Naive thymus-derived CD4-positive, alpha-beta T cell (primary cell): ENCODE measurements around the gene ZNF185. TPM values are rescaled to one million over a fixed set of nuclear protein-coding genes. Genes with fewer than 3 reads are reported as not detected.

Source experiments
- ATAC-seq: fragments of 150-1000 bp; cut with Tn5 transposase; 2 replicates; pipeline ENCODE4 v1.10.0; 2021; ENCODE audit warnings: mild to moderate bottlenecking, moderate library complexity
- CTCF ChIA-PET: fragments of 350-600 bp; sonication (Branson Sonifier 250); formaldehyde crosslinking; loops from one replicate; lab custom pipeline; 2021; ENCODE audit warnings: antibody characterized with exemption; lab: Charles Lee
- POLR2A ChIA-PET: fragments of 350-600 bp; sonication (Branson Sonifier 250); formaldehyde crosslinking; loops from one replicate; lab custom pipeline; 2021; ENCODE audit warnings: antibody characterized with exemption, inconsistent platforms; lab: Charles Lee
- DNase-seq, 9 donors: peaks; one replicate each; pipeline versions ENCODE4 v3.0.0 to v3.0.0-alpha.2; 2020 to 2022; ENCODE audit warnings: mixed read lengths in 1 of 9
- H3K27ac ChIP-seq: one replicate; pipeline ENCODE4 v1.7.0; 2013; ENCODE audit warnings: mild to moderate bottlenecking, low read depth, low read length, moderate library complexity
- H3K27me3 ChIP-seq, 2 donors: one replicate each; pipeline ENCODE4 v1.7.0; 2013; ENCODE audit warnings: low read length in 2 of 2, mild to moderate bottlenecking in 2 of 2, moderate library complexity in 2 of 2; ENCODE audit not compliant: control insufficient read depth in 2 of 2, insufficient read depth in 2 of 2
- H3K36me3 ChIP-seq, 3 experiments: 1 replicate in 2 of 3; 2 replicates in 1 of 3; pipeline ENCODE4 v1.7.0; 2013; ENCODE audit warnings: low read length in 3 of 3, mild to moderate bottlenecking in 3 of 3, moderate library complexity in 1 of 3; ENCODE audit not compliant: insufficient read depth in 3 of 3, control insufficient read depth in 2 of 3
- H3K4me1 ChIP-seq, 2 donors: one replicate each; pipeline ENCODE4 v1.7.0; 2013; ENCODE audit warnings: low read length in 2 of 2, mild to moderate bottlenecking in 2 of 2, moderate library complexity in 1 of 2; ENCODE audit not compliant: control insufficient read depth in 2 of 2, insufficient read depth in 2 of 2
- H3K4me3 ChIP-seq: 2 replicates; pipeline ENCODE4 v1.7.0; 2013; ENCODE audit warnings: mild to moderate bottlenecking, low read length
- H3K9me3 ChIP-seq, 3 experiments: 1 replicate in 2 of 3; 2 replicates in 1 of 3; pipeline ENCODE4 v1.7.0; 2013; ENCODE audit warnings: low read length in 3 of 3; ENCODE audit not compliant: control insufficient read depth in 2 of 3
- H3K27ac Mint-ChIP-seq, 9 donors: one replicate each; pipeline ENCODE4 v1.8.0; 2020 to 2022; ENCODE audit warnings: mixed read lengths in 9 of 9, mild to moderate bottlenecking in 8 of 9, moderate library complexity in 5 of 9, inconsistent platforms in 2 of 9
- H3K27me3 Mint-ChIP-seq, 5 donors: one replicate each; pipeline ENCODE4 v1.8.0; 2021 to 2022; ENCODE audit warnings: mixed read lengths in 5 of 5, mild to moderate bottlenecking in 1 of 5
- H3K36me3 Mint-ChIP-seq, 5 donors: one replicate each; pipeline ENCODE4 v1.8.0; 2020 to 2022; ENCODE audit warnings: mixed read lengths in 5 of 5, mild to moderate bottlenecking in 3 of 5, inconsistent platforms in 1 of 5
- H3K4me1 Mint-ChIP-seq, 7 donors: one replicate each; pipeline ENCODE4 v1.8.0; 2020 to 2022; ENCODE audit warnings: mixed read lengths in 7 of 7, mild to moderate bottlenecking in 3 of 7, inconsistent platforms in 1 of 7
- H3K4me3 Mint-ChIP-seq, 10 donors: one replicate each; pipeline ENCODE4 v1.8.0; 2020 to 2022; ENCODE audit warnings: mild to moderate bottlenecking in 10 of 10, mixed read lengths in 10 of 10, moderate library complexity in 6 of 10, inconsistent platforms in 2 of 10
- H3K9me3 Mint-ChIP-seq, 11 donors: one replicate each; pipeline ENCODE4 v1.8.0; 2020 to 2022; ENCODE audit warnings: mixed read lengths in 11 of 11, mild to moderate bottlenecking in 4 of 11, inconsistent platforms in 1 of 11, moderate library complexity in 1 of 11
- intact Hi-C, 2 donors: fragments of 100-400 bp; cut with micrococcal nuclease; formaldehyde crosslinking; loops; one replicate each; pipeline ENCODE4 v1.15.1; 2023
- polyA plus RNA-seq, 2 donors: library from polyadenylated mRNA; unstranded; fragments of 300-500 nt; fragmentation: Illumina TruSeq; gene quantifications; one replicate each; pipeline ENCODE4 v1.2.3, GENCODE V29; 2021
- total RNA-seq, 6 experiments: library from RNA in 5 of 6; stranded (reverse) in 5 of 6; gene quantifications; 1 replicate in 5 of 6; 2 replicates in 1 of 6; pipeline ENCODE4 v1.2.3 and lab custom pipeline; 2021 to 2026

ZNF185 gene
- total RNA-seq (10 to 100 TPM in 1 of 5 experiments, 1 to 10 TPM in 3, under 1 TPM in 1; 0.58 to 16.0 (median 3.2) TPM), polyA plus RNA-seq (1 to 10 TPM; 2.0 to 4.6 TPM), total RNA-seq (lab: John Stamatoyannopoulos, UW) (3.4 reads per million, percentile 18 among the genes with 10 or more reads in this experiment)

- H3K9me3 Mint-ChIP-seq, result no peaks in the 10 kb centered on the region
- peaks cover 0 to 8% (median 0%) of the 10 kb centered on the region in 7 donors for H3K4me1 Mint-ChIP-seq
- no peak for ATAC-seq
- POLR2A ChIA-PET, result no interaction called here
- Histone ChIP-seq H3K9me3 (no peaks in the 10 kb centered on the region), H3K27ac (no peak within 1 kb of the TSS), H3K4me3 (no peak within 1 kb of the TSS), H3K36me3 (no peaks in the 10 kb centered on the region), H3K27me3 (no peaks in the 10 kb centered on the region), H3K4me1 (no peaks in the 10 kb centered on the region)
- no peak within 1 kb of the TSS for H3K27ac Mint-ChIP-seq
- H3K36me3 Mint-ChIP-seq, result no peaks in the 10 kb centered on the region
- intact Hi-C loops, result no loop called here
- H3K4me3 Mint-ChIP-seq, result peak within 1 kb of the TSS in 6 of 10 donors; percentile 9 to 74 (median 34)
- peaks cover 11 to 20% (median 14%) of the 10 kb centered on the region in 5 donors for H3K27me3 Mint-ChIP-seq
- no peak for DNase-seq
- CTCF ChIA-PET, result no interaction called here
Measured at GRCh38 chrX:152897222-152898131, at the start of gene ZNF185. Gene ZNF185 (plus strand): TSS chrX:152898067. CDS start chrX:152914490, 16,423 bp downstream.

- Histone ChIP-seq H3K4me1 (no peaks in the 10 kb centered on the region), H3K9me3 (no peaks in the 10 kb centered on the region), H3K27me3 (no peaks in the 10 kb centered on the region), H3K4me3 (no peak overlapping the region), H3K36me3 (peaks cover 0 to 5% (median 4%) of the 10 kb centered on the region in 3 experiments), H3K27ac (no peak overlapping the region)
- Mint-ChIP-seq H3K4me1 (peaks cover 0 to 11% (median 0%) of the 10 kb centered on the region in 7 donors), H3K36me3 (peaks cover 9 to 32% (median 23%) of the 10 kb centered on the region in 5 donors), H3K27ac (no peak overlapping the region), H3K9me3 (no peaks in the 10 kb centered on the region), H3K4me3 (no peak overlapping the region), H3K27me3 (no peaks in the 10 kb centered on the region)
- CTCF ChIA-PET, result no interaction called here
- POLR2A ChIA-PET, result interaction anchor here (0.6 kb wide), 1 partner anchor 1453 kb away, joined by 5 read pairs; the partner anchor contains the start of gene VMA21
- ATAC-seq (no peak), DNase-seq (no peak)
- intact Hi-C loops, result no loop called here
Measured at GRCh38 chrX:152850465-152850864, 47.4 kb upstream of the ZNF185 start.

- ChIA-PET CTCF (no interaction called here), POLR2A (no interaction called here)
- Mint-ChIP-seq H3K27me3 (no peaks in the 10 kb centered on the region), H3K27ac (no peak overlapping the region), H3K36me3 (peaks cover 12 to 30% (median 21%) of the 10 kb centered on the region in 5 donors), H3K9me3 (no peaks in the 10 kb centered on the region), H3K4me3 (no peak overlapping the region), H3K4me1 (peaks cover 0 to 13% (median 0%) of the 10 kb centered on the region in 7 donors)
- Histone ChIP-seq H3K27me3 (no peaks in the 10 kb centered on the region), H3K4me1 (no peaks in the 10 kb centered on the region), H3K36me3 (peaks cover 0 to 9% (median 4%) of the 10 kb centered on the region in 3 experiments), H3K4me3 (no peak overlapping the region), H3K9me3 (no peaks in the 10 kb centered on the region), H3K27ac (no peak overlapping the region)
- DNase-seq, result no peak
- intact Hi-C loops, result no loop called here
- ATAC-seq, result no peak
Measured at GRCh38 chrX:152853986-152854385, 43.9 kb upstream of the ZNF185 start.

GRCh38 chrX:152861116-152861515 is 36.8 kb upstream of the ZNF185 start:
- ChIA-PET CTCF (no interaction called here), POLR2A (no interaction called here)
- DNase-seq (no peak), ATAC-seq (no peak)
- Histone ChIP-seq H3K36me3 (peaks cover 0 to 30% (median 0%) of the 10 kb centered on the region in 3 experiments), H3K27ac (no peak overlapping the region), H3K9me3 (no peaks in the 10 kb centered on the region), H3K4me3 (no peak overlapping the region), H3K4me1 (no peaks in the 10 kb centered on the region), H3K27me3 (no peaks in the 10 kb centered on the region)
- intact Hi-C loops, result no loop called here
- Mint-ChIP-seq H3K27ac (no peak overlapping the region), H3K4me1 (peaks cover 0 to 3% (median 0%) of the 10 kb centered on the region in 7 donors), H3K27me3 (no peaks in the 10 kb centered on the region), H3K36me3 (peaks cover 0 to 7% (median 0%) of the 10 kb centered on the region in 5 donors), H3K4me3 (no peak overlapping the region), H3K9me3 (no peaks in the 10 kb centered on the region)

GRCh38 chrX:152861826-152862225 is 36.0 kb upstream of the ZNF185 start:
- no peaks in the 10 kb centered on the region for H3K27me3 Mint-ChIP-seq

GRCh38 chrX:152865232-152865920 is 32.5 kb upstream of the ZNF185 start:
- Histone ChIP-seq H3K27me3 (no peaks in the 10 kb centered on the region), H3K9me3 (no peaks in the 10 kb centered on the region), H3K4me3 (no peak overlapping the region), H3K4me1 (no peaks in the 10 kb centered on the region), H3K27ac (no peak overlapping the region), H3K36me3 (peaks cover 0 to 33% (median 0%) of the 10 kb centered on the region in 3 experiments)
- H3K27ac Mint-ChIP-seq, result no peak overlapping the region
- CTCF ChIA-PET, result no interaction called here
- peaks cover 0 to 24% (median 0%) of the 10 kb centered on the region in 5 donors for H3K36me3 Mint-ChIP-seq
- no peak overlapping the region for H3K4me3 Mint-ChIP-seq
- no peaks in the 10 kb centered on the region for H3K9me3 Mint-ChIP-seq
- H3K27me3 Mint-ChIP-seq, result no peaks in the 10 kb centered on the region
- intact Hi-C loops, result no loop called here
- DNase-seq, result no peak
- ATAC-seq, result no peak
- POLR2A ChIA-PET, result no interaction called here
- no peaks in the 10 kb centered on the region for H3K4me1 Mint-ChIP-seq

More at GRCh38 chrX:152861826-152862225, 36.0 kb upstream of the ZNF185 start:
- Histone ChIP-seq H3K27ac (no peak overlapping the region), H3K4me1 (no peaks in the 10 kb centered on the region), H3K9me3 (no peaks in the 10 kb centered on the region), H3K27me3 (no peaks in the 10 kb centered on the region), H3K4me3 (no peak overlapping the region), H3K36me3 (peaks cover 0 to 30% (median 0%) of the 10 kb centered on the region in 3 experiments)
- Mint-ChIP-seq H3K4me3 (no peak overlapping the region), H3K9me3 (no peaks in the 10 kb centered on the region), H3K27ac (no peak overlapping the region), H3K4me1 (peaks cover 0 to 3% (median 0%) of the 10 kb centered on the region in 7 donors), H3K36me3 (peaks cover 0 to 7% (median 0%) of the 10 kb centered on the region in 5 donors)
- intact Hi-C loops, result no loop called here
- ChIA-PET CTCF (no interaction called here), POLR2A (no interaction called here)
- DNase-seq, result no peak
- ATAC-seq, result no peak
